GM23338 (cell line): ENCODE results near the gene FBRSL1. TPM values are rescaled to one million over a fixed set of nuclear protein-coding genes. Genes with fewer than 3 reads are reported as not detected.

ENCODE experiments used
- CTCF ChIP-seq, 2 experiments: fragments of 200-600 bp in 1 of 2; sonication (generic) in 1 of 2; conservative IDR thresholded peaks; 2 replicates each; pipeline versions ENCODE4 v1.5.1 to v1.6.1; 2016 to 2017; ENCODE audit warnings: antibody characterized with exemption in 2 of 2, low read depth in 2 of 2, mild to moderate bottlenecking in 2 of 2, moderate library complexity in 1 of 2
- EZH2 ChIP-seq: fragments of 200-600 bp; sonication (generic); IDR thresholded peaks from one replicate; pipeline ENCODE4 v1.8.0; 2017; ENCODE audit warnings: antibody characterized with exemption, mild to moderate bottlenecking, low read depth; ENCODE audit not compliant: unreplicated experiment
- NANOG ChIP-seq: IDR thresholded peaks from 2 replicates; pipeline ENCODE4 v1.6.1; 2016; ENCODE audit warnings: antibody characterized with exemption, borderline replicate concordance
- STAT1 ChIP-seq: IDR thresholded peaks from one replicate; pipeline ENCODE4 v1.6.1; 2016; ENCODE audit warnings: antibody characterized with exemption; ENCODE audit not compliant: unreplicated experiment
- ZNF114 ChIP-seq: fragments of 250-450 bp; sonication (Bioruptor Pico); IDR thresholded peaks from 2 replicates; pipeline ENCODE4 v1.5.0; 2020; ENCODE audit warnings: mild to moderate bottlenecking, moderate library complexity
- ZNF331 ChIP-seq: fragments of 250-450 bp; sonication (Bioruptor Pico); IDR thresholded peaks from 2 replicates; pipeline ENCODE4 v1.5.0; 2020; ENCODE audit warnings: low read depth, mild to moderate bottlenecking, moderate library complexity
- ZNF462 ChIP-seq: fragments of 250-450 bp; sonication (Bioruptor Pico); IDR thresholded peaks from 2 replicates; pipeline ENCODE4 v1.5.0; 2020; ENCODE audit warnings: mild to moderate bottlenecking, moderate library complexity
- polyA plus RNA-seq: library from polyadenylated mRNA; unstranded; fragments of >200 nt; fragmentation: Nextera tagmentation; extraction: Ambion mirVana; gene quantifications from 2 replicates; pipeline ENCODE4 v1.2.1, GENCODE V29; 2016
- total RNA-seq: library from RNA; depleted of rRNA; stranded (reverse); fragments of >200 nt; shearing (Covaris generic); gene quantifications from 2 replicates; pipeline ENCODE4 v1.2.3, GENCODE V29; 2014

FBRSL1 gene
- total and polyA plus RNA-seq, 2 experiments from 2014 or later, result 37.8 to 89.8 TPM

GRCh38 chr12:132545164-132545953 lies 55.4 kb downstream of the FBRSL1 start (continued):
- no peak for TF ChIP-seq ZNF462 (CRISPR knock-in tag)
- TF ChIP-seq EZH2, result no peak
- TF ChIP-seq NANOG, result no peak
- TF ChIP-seq ZNF331 (CRISPR knock-in tag), result no peak
- TF ChIP-seq ZNF114, result no peak
- no peak for TF ChIP-seq CTCF (conservative IDR thresholded peaks at IDR 0.05; ENCODE audit: low read depth in 2 of 2)
- no peak for TF ChIP-seq STAT1
